ENCODE results near the gene SNX24. TPM values are rescaled to one million over a fixed set of nuclear protein-coding genes. Genes with fewer than 3 reads are reported as not detected.
"Not testable (repeated sequence)": the region's sequence is repeated elsewhere in the genome, so short reads cannot be mapped to it uniquely, and the experiment has no call there.

Gene SNX24
- total and polyA plus RNA-seq, 2 donors (not counting 1 experiment from before 2014, with no cell fraction given) = 13.4 to 22.3 TPM

GRCh38 chr5:122849771-122850170 lies 4.4 kb downstream of the SNX24 start:
- no peak overlapping the region for H3K4me3 ChIP-seq (replicated peaks in 1 of 4; ENCODE audit: control extremely low read depth in 1 of 4, insufficient read depth in 1 of 4, low read depth in 3 of 4, low read length in 4 of 4)
- H4K20me1 ChIP-seq (ENCODE audit: control insufficient read depth, extremely low read depth, insufficient read depth, low read length) = no peaks in the 10 kb centered on the region
- no peak overlapping the region for H3K4me2 ChIP-seq (ENCODE audit: extremely low read depth, insufficient read depth, low read length)
- peak; percentile 9 to 51 for DNase-seq (ENCODE audit: low read depth in 2 of 2)
- H3K9ac ChIP-seq (ENCODE audit: insufficient read depth, low read length) = no peak overlapping the region
- no peak for TF ChIP-seq CTCF (conservative IDR thresholded peaks at IDR 0.05 in 1 of 2, IDR thresholded peaks at IDR 0.05 in 1 of 2; ENCODE audit: low read depth in 1 of 2, low read length in 2 of 2)
- TF ChIP-seq EZH2 (IDR thresholded peaks at IDR 0.05; ENCODE audit: low read length, missing control alignments) = no peak
- peaks cover 2% of the 10 kb centered on the region for H3K4me1 ChIP-seq (ENCODE audit: control insufficient read depth, extremely low read depth, insufficient read depth, low read length)
- H3K79me2 ChIP-seq (ENCODE audit: control insufficient read depth, insufficient read depth, low read length) = peaks cover 5% of the 10 kb centered on the region
- H3K9me3 ChIP-seq (ENCODE audit: control insufficient read depth, insufficient read depth, low read depth, low read length) = no peaks in the 10 kb centered on the region
- no peak overlapping the region for H2AFZ ChIP-seq (ENCODE audit: low read length)
- H3K27ac ChIP-seq (ENCODE audit: insufficient read depth, low read length) = no peak overlapping the region
- H3K36me3 ChIP-seq (ENCODE audit: control insufficient read depth, insufficient read depth, low read length) = no peaks in the 10 kb centered on the region
- no peaks in the 10 kb centered on the region for H3K27me3 ChIP-seq (ENCODE audit: control insufficient read depth, insufficient read depth, low read length)

GRCh38 chr5:122857538-122857937 lies 12.1 kb downstream of the SNX24 start:
- not testable (repeated sequence) for H3K4me3 ChIP-seq (replicated peaks in 1 of 4; ENCODE audit: control extremely low read depth in 1 of 4, insufficient read depth in 1 of 4, low read depth in 3 of 4, low read length in 4 of 4); H3K79me2 ChIP-seq (ENCODE audit: control insufficient read depth, insufficient read depth, low read length); DNase-seq (ENCODE audit: low read depth in 2 of 2); H3K4me2 ChIP-seq (ENCODE audit: extremely low read depth, insufficient read depth, low read length); H3K36me3 ChIP-seq (ENCODE audit: control insufficient read depth, insufficient read depth, low read length); H4K20me1 ChIP-seq (ENCODE audit: control insufficient read depth, extremely low read depth, insufficient read depth, low read length); H3K4me1 ChIP-seq (ENCODE audit: control insufficient read depth, extremely low read depth, insufficient read depth, low read length); H2AFZ ChIP-seq (ENCODE audit: low read length); H3K9ac ChIP-seq (ENCODE audit: insufficient read depth, low read length); H3K27me3 ChIP-seq (ENCODE audit: control insufficient read depth, insufficient read depth, low read length); H3K9me3 ChIP-seq (ENCODE audit: control insufficient read depth, insufficient read depth, low read depth, low read length); H3K27ac ChIP-seq (ENCODE audit: insufficient read depth, low read length)

- Histone ChIP-seq H3K9ac (ENCODE audit: insufficient read depth, low read length) (no peak overlapping the region), H3K4me1 (ENCODE audit: control insufficient read depth, extremely low read depth, insufficient read depth, low read length) (no peaks in the 10 kb centered on the region), H3K79me2 (ENCODE audit: control insufficient read depth, insufficient read depth, low read length) (no peaks in the 10 kb centered on the region), H3K4me3 (replicated peaks in 1 of 4; ENCODE audit: control extremely low read depth in 1 of 4, insufficient read depth in 1 of 4, low read depth in 3 of 4, low read length in 4 of 4) (no peak overlapping the region), H3K27ac (ENCODE audit: insufficient read depth, low read length) (no peak overlapping the region), H4K20me1 (ENCODE audit: control insufficient read depth, extremely low read depth, insufficient read depth, low read length) (no peaks in the 10 kb centered on the region), H3K4me2 (ENCODE audit: extremely low read depth, insufficient read depth, low read length) (no peak overlapping the region), H3K27me3 (ENCODE audit: control insufficient read depth, insufficient read depth, low read length) (no peaks in the 10 kb centered on the region), H3K36me3 (ENCODE audit: control insufficient read depth, insufficient read depth, low read length) (no peaks in the 10 kb centered on the region), H2AFZ (ENCODE audit: low read length) (no peak overlapping the region), H3K9me3 (ENCODE audit: control insufficient read depth, insufficient read depth, low read depth, low read length) (no peaks in the 10 kb centered on the region)
- TF ChIP-seq EZH2 (IDR thresholded peaks at IDR 0.05; ENCODE audit: low read length, missing control alignments) (no peak), CTCF (conservative IDR thresholded peaks at IDR 0.05 in 1 of 2, IDR thresholded peaks at IDR 0.05 in 1 of 2; ENCODE audit: low read depth in 1 of 2, low read length in 2 of 2) (no peak)
- DNase-seq (ENCODE audit: low read depth in 2 of 2) = peak in 1 of 2 donors; percentile 39
Measured at GRCh38 chr5:122858451-122858850, 13.0 kb downstream of the SNX24 start.
